OCI-M1 (cell line): Measurements from ENCODE around the gene GOLM1.

Source experiments
- DNase-seq: peaks from one replicate; lab custom pipeline; 2025; lab: John Stamatoyannopoulos, UW

Gene GOLM1

DNA sequence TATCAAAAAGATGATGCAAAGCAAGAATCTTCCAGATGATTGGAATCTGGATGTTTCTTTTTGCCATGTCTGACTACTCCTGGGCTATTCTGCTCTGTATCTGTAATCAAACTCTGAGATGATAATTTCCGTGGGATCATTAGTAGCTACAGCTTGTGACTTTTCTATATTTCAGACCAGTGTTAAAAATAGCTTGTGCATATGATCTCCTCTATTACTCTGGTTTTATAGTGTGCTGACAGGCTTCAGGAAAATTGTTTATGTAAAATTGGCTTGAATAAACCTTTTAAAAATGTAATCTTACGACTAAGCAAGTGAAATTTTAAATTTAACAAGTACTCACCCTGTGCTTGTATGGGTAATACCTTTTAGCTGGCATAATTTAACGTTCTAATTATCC lies 118.0 kb downstream of the GOLM1 start:
- no peak for DNase-seq

DNA sequence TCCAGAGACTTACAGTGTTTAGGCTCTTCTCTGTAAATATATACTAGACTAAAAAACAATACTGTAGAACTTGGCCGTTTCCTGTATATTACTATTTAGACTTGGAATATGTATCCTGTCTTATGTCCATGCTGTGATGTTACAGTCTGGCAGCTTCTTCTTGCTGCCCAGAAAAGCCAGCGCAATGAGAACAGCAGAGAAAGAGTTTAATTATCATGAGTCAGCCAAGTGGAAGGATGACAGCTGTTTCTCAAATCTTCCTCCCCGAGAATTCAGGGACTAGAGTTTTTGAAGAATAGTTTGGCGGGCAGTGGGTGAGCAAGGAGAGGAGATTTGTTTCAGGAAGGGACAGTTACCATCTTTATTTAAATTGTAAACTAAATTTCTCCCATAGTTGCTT lies 120.9 kb downstream of the GOLM1 start:
- DNase-seq = no peak
